Duodenal mucosa (tissue), 2 donors: ENCODE data around the gene CRB2.

ENCODE experiments used
- H3K27ac ChIP-seq: one replicate; pipeline ENCODE4 v1.7.0; 2013; ENCODE audit warnings: low read depth, low read length
- H3K27me3 ChIP-seq, 2 donors: one replicate each; pipeline ENCODE4 v1.7.0; 2013; ENCODE audit warnings: low read length in 2 of 2, control low read depth in 1 of 2; ENCODE audit not compliant: insufficient read depth in 2 of 2, control insufficient read depth in 1 of 2
- H3K36me3 ChIP-seq, 2 donors: one replicate each; pipeline ENCODE4 v1.7.0; 2013; ENCODE audit warnings: low read length in 2 of 2, control low read depth in 1 of 2; ENCODE audit not compliant: insufficient read depth in 2 of 2, control insufficient read depth in 1 of 2
- H3K4me1 ChIP-seq, 2 donors: one replicate each; pipeline ENCODE4 v1.7.0; 2013; ENCODE audit warnings: low read length in 2 of 2, control low read depth in 1 of 2; ENCODE audit not compliant: insufficient read depth in 2 of 2, control insufficient read depth in 1 of 2
- H3K4me3 ChIP-seq, 2 donors: one replicate each; pipeline ENCODE4 v1.7.0; 2013; ENCODE audit warnings: low read length in 2 of 2, low read depth in 1 of 2
- H3K9ac ChIP-seq, 2 donors: one replicate each; pipeline ENCODE4 v1.7.0; 2013; ENCODE audit warnings: low read length in 2 of 2, low read depth in 1 of 2
- H3K9me3 ChIP-seq, 2 donors: one replicate each; pipeline ENCODE4 v1.7.0; 2013; ENCODE audit warnings: low read length in 2 of 2, control low read depth in 1 of 2; ENCODE audit not compliant: control insufficient read depth in 1 of 2

The CRB2 gene

GRCh38 chr9:123371805-123372590 lies 16.0 kb downstream of the CRB2 start:
- Histone ChIP-seq H3K27ac (no peak overlapping the region), H3K36me3 (no peaks in the 10 kb centered on the region), H3K27me3 (peaks cover 30 to 40% of the 10 kb centered on the region in 2 donors), H3K9ac (no peak overlapping the region), H3K4me1 (peaks cover 13 to 22% of the 10 kb centered on the region in 2 donors), H3K9me3 (no peaks in the 10 kb centered on the region), H3K4me3 (no peak overlapping the region)

GRCh38 chr9:123372766-123373446 lies 16.9 kb downstream of the CRB2 start:
- Histone ChIP-seq H3K27ac (no peak overlapping the region), H3K27me3 (peaks cover 30 to 40% of the 10 kb centered on the region in 2 donors), H3K36me3 (no peaks in the 10 kb centered on the region), H3K4me3 (no peak overlapping the region), H3K9me3 (no peaks in the 10 kb centered on the region), H3K9ac (no peak overlapping the region), H3K4me1 (peaks cover 21 to 30% of the 10 kb centered on the region in 2 donors)

DNA sequence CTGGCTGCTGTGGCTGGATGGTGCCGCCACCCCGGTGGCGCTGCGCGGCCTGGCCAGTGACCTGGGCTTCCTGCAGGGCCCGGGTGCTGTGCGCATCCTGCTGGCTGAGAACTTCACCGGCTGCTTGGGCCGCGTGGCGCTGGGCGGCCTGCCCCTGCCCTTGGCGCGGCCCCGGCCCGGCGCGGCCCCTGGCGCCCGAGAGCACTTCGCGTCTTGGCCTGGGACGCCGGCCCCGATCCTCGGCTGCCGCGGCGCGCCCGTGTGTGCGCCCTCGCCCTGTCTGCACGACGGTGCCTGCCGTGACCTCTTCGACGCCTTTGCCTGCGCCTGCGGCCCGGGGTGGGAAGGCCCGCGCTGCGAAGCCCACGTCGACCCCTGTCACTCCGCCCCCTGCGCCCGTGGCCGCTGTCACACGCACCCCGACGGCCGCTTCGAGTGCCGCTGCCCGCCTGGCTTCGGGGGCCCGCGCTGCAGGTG lies 17.5 kb downstream of the CRB2 start:
- Histone ChIP-seq H3K27me3 (peaks cover 30 to 40% of the 10 kb centered on the region in 2 donors), H3K4me1 (peaks cover 21 to 30% of the 10 kb centered on the region in 2 donors), H3K4me3 (no peak overlapping the region), H3K36me3 (no peaks in the 10 kb centered on the region), H3K27ac (no peak overlapping the region), H3K9ac (no peak overlapping the region), H3K9me3 (no peaks in the 10 kb centered on the region)

GRCh38 chr9:123373946-123374345 lies 17.9 kb downstream of the CRB2 start:
- H3K27me3 ChIP-seq: peaks cover 30 to 40% of the 10 kb centered on the region in 2 donors
- H3K4me3 ChIP-seq: no peak overlapping the region
- no peak overlapping the region for H3K9ac ChIP-seq
- no peaks in the 10 kb centered on the region for H3K9me3 ChIP-seq
- peaks cover 21 to 30% of the 10 kb centered on the region in 2 donors for H3K4me1 ChIP-seq
- H3K27ac ChIP-seq: no peak overlapping the region
- no peaks in the 10 kb centered on the region for H3K36me3 ChIP-seq

- H3K4me1 ChIP-seq: peaks cover 21 to 30% of the 10 kb centered on the region in 2 donors
- H3K27ac ChIP-seq: no peak overlapping the region
- H3K9ac ChIP-seq: no peak overlapping the region
- no peaks in the 10 kb centered on the region for H3K36me3 ChIP-seq
- no peaks in the 10 kb centered on the region for H3K9me3 ChIP-seq
- peaks cover 30 to 40% of the 10 kb centered on the region in 2 donors for H3K27me3 ChIP-seq
- H3K4me3 ChIP-seq: no peak overlapping the region
Measured at GRCh38 chr9:123375469-123376132, 19.6 kb downstream of the CRB2 start.

- Histone ChIP-seq H3K4me3 (no peak overlapping the region), H3K27me3 (peaks cover 28 to 32% of the 10 kb centered on the region in 2 donors), H3K9ac (peak overlapping the region in 1 of 2 donors; percentile 1), H3K9me3 (no peaks in the 10 kb centered on the region), H3K4me1 (peaks cover 21 to 30% of the 10 kb centered on the region in 2 donors), H3K36me3 (no peaks in the 10 kb centered on the region), H3K27ac (no peak overlapping the region)
Measured at GRCh38 chr9:123376218-123377071, 20.4 kb downstream of the CRB2 start.

- H3K4me3 ChIP-seq: no peak overlapping the region
- H3K4me1 ChIP-seq: peaks cover 21 to 30% of the 10 kb centered on the region in 2 donors
- peaks cover 18 to 23% of the 10 kb centered on the region in 2 donors for H3K27me3 ChIP-seq
- no peak overlapping the region for H3K9ac ChIP-seq
- H3K9me3 ChIP-seq: no peaks in the 10 kb centered on the region
- H3K36me3 ChIP-seq: no peaks in the 10 kb centered on the region
- H3K27ac ChIP-seq: no peak overlapping the region
Measured at GRCh38 chr9:123377211-123377971, 21.4 kb downstream of the CRB2 start.

GRCh38 chr9:123378025-123378424 lies 22.0 kb downstream of the CRB2 start:
- Histone ChIP-seq H3K9ac (no peak overlapping the region), H3K4me1 (peaks cover 21 to 30% of the 10 kb centered on the region in 2 donors), H3K4me3 (no peak overlapping the region), H3K27ac (no peak overlapping the region), H3K36me3 (no peaks in the 10 kb centered on the region), H3K27me3 (peaks cover 12 to 16% of the 10 kb centered on the region in 2 donors), H3K9me3 (no peaks in the 10 kb centered on the region)
